ENCODE data around the gene TRIM5. TPM values are rescaled to one million over a fixed set of nuclear protein-coding genes. Genes with fewer than 3 reads are reported as not detected.
"Not testable (repeated sequence)": the region's sequence is repeated elsewhere in the genome, so short reads cannot be mapped to it uniquely, and the experiment has no call there.

Gene TRIM5
- total RNA-seq, 4 donors from 2014 or later, result 12.3 to 21.7 (median 16.8) TPM

DNA sequence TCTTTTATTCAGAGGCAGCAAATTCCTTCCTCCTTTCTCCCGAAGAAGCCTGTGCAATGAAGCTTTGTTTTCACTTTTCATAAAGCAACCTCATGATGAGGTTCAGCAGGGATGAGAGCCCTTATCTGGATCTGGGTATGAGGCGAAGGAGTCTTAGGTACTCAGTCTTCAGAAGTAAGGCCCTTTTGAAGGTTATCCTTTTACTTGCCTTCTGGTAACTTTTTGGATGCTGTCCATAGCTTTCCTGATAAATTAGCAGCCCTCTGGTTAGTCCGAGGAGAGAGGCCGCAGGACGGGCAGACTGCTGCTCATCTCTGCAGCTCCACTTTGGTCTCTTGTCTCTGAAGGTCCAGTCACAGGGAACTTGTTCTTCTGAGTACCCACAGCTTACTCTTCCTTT lies 5.9 kb upstream of the TRIM5 start:
- DNase-seq (ENCODE audit: low spot score in 2 of 2), result no peak
- TF ChIP-seq POLR2A (IDR thresholded peaks at IDR 0.05), result no peak
- Histone ChIP-seq H3K27me3 (no peaks in the 10 kb centered on the region), H3K4me1 (peaks cover 36% of the 10 kb centered on the region), H3K27ac (peak overlapping the region; percentile 87), H3K36me3 (no peaks in the 10 kb centered on the region), H3K9me3 (no peaks in the 10 kb centered on the region), H3K4me3 (peak overlapping the region; percentile 49)
- 15% methylated on average over 5 of the region's 5 CpGs for WGBS

- Histone ChIP-seq H3K4me1 (peaks cover 39% of the 10 kb centered on the region), H3K27ac (peak overlapping the region; percentile 87), H3K27me3 (no peaks in the 10 kb centered on the region), H3K36me3 (no peaks in the 10 kb centered on the region), H3K4me3 (peak overlapping the region; percentile 49), H3K9me3 (no peaks in the 10 kb centered on the region)
- WGBS, result 2% methylated on average over 5 of the region's 5 CpGs
- no peak for TF ChIP-seq EP300 (IDR thresholded peaks at IDR 0.05)
- no peak for DNase-seq (ENCODE audit: low spot score in 2 of 2)
Measured at GRCh38 chr11:5690216-5690615, 5.3 kb upstream of the TRIM5 start.

DNA sequence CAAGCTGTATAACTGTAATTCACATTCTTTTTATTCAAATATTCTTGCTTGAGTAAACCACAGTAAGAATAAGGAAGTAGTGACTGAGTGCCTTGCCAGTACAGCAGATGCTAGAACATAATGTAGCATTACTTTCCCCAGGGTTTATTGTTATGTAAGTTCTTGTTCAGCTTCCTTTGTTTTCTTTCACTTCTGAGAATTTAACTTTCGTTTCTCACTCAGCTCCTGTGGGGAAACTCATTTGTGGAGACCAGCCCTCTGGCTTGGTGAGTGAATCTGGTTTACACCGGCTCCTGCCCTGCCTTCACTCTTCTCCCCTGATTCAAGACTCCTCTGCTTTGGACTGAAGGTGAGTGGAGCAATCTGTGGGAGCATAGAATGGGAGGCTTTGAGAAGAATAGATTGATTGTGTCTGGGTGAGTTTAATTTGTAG lies 4.7 kb upstream of the TRIM5 start, which contains the start of gene TRIM22:
Gene TRIM22, plus strand, starts transcription at position 240 of the 433 bp plus-strand sequence. CDS start 6,443 bp downstream, outside the sequence.
- H3K4me1 ChIP-seq, result peaks cover 42% of the 10 kb centered on the region
- TF ChIP-seq POLR2A (IDR thresholded peaks at IDR 0.05), result no peak
- TF ChIP-seq EP300 (IDR thresholded peaks at IDR 0.05), result no peak
- no peak for TF ChIP-seq CTCF (IDR thresholded peaks at IDR 0.05)
- TF ChIP-seq POLR2AphosphoS5 (IDR thresholded peaks at IDR 0.05), result no peak
- peak within 1 kb of the TSS; percentile 87 for H3K27ac ChIP-seq
- DNase-seq (ENCODE audit: low spot score in 2 of 2), result no peak
- no peaks in the 10 kb centered on the region for H3K27me3 ChIP-seq
- H3K9me3 ChIP-seq, result no peaks in the 10 kb centered on the region
- 0% methylated on average over 2 of the region's 2 CpGs for WGBS
- no peaks in the 10 kb centered on the region for H3K36me3 ChIP-seq
- peak within 1 kb of the TSS; percentile 49 for H3K4me3 ChIP-seq

DNA sequence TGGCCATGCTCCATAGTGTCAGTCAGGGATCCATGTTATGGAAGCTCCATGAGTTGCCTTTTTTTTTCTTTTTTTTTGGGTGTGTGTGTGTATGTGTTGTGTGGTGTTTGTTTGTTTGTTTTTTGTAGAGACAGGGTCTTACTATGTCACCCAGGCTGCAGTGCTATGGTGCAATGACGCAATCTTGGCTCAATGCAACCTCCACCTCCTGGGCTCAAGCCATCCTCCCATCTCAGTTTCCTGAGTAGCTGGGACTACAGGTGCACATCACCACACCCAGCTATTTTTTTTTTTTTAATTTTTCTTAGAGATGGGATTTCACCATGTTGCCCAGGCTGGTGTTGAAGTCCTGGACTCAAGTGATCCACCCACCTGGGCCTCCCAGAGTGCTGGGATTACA lies 3.6 kb upstream of the TRIM5 start:
- H3K4me3 ChIP-seq, result no peak overlapping the region
- no peaks in the 10 kb centered on the region for H3K36me3 ChIP-seq
- H3K4me1 ChIP-seq, result peaks cover 49% of the 10 kb centered on the region
- TF ChIP-seq CTCF (IDR thresholded peaks at IDR 0.05) (no peak), EP300 (IDR thresholded peaks at IDR 0.05) (no peak), POLR2A (IDR thresholded peaks at IDR 0.05) (no peak), POLR2AphosphoS5 (IDR thresholded peaks at IDR 0.05) (no peak)
- DNase-seq (ENCODE audit: low spot score in 2 of 2), result no peak
- no peaks in the 10 kb centered on the region for H3K27me3 ChIP-seq
- WGBS, result 94% methylated on average over 1 of the region's 1 CpG
- peak overlapping the region; percentile 87 for H3K27ac ChIP-seq
- no peaks in the 10 kb centered on the region for H3K9me3 ChIP-seq

DNA sequence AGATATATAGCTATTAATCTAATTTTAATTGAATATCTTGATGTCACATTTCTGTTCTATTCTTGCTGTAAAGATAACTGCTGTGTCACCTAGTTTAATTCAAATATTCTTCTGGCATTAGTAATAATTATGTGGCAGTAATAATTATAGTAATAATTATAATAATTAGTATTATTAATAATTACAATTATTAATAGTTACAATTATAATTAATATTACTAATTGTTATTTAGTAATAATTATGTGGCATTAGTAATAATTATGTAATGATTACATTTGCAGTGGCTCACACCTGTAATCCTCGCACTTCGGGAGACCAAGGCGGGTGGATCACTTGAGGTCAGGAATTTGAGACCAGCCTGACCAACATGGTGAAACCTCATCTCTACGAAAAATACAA lies 1.6 kb upstream of the TRIM5 start:
- H3K4me1 ChIP-seq, result peaks cover 40% of the 10 kb centered on the region
- H3K27me3 ChIP-seq, result no peaks in the 10 kb centered on the region
- no peaks in the 10 kb centered on the region for H3K9me3 ChIP-seq
- no peak for DNase-seq (ENCODE audit: low spot score in 2 of 2)
- no peak overlapping the region for H3K4me3 ChIP-seq
- no peaks in the 10 kb centered on the region for H3K36me3 ChIP-seq
- 96% methylated on average over 4 of the region's 4 CpGs for WGBS
- no peak overlapping the region for H3K27ac ChIP-seq
- no peak for TF ChIP-seq CTCF (IDR thresholded peaks at IDR 0.05)
- no peak for TF ChIP-seq POLR2AphosphoS5 (IDR thresholded peaks at IDR 0.05)
- no peak for TF ChIP-seq POLR2A (IDR thresholded peaks at IDR 0.05)
- no peak for TF ChIP-seq EP300 (IDR thresholded peaks at IDR 0.05)

DNA sequence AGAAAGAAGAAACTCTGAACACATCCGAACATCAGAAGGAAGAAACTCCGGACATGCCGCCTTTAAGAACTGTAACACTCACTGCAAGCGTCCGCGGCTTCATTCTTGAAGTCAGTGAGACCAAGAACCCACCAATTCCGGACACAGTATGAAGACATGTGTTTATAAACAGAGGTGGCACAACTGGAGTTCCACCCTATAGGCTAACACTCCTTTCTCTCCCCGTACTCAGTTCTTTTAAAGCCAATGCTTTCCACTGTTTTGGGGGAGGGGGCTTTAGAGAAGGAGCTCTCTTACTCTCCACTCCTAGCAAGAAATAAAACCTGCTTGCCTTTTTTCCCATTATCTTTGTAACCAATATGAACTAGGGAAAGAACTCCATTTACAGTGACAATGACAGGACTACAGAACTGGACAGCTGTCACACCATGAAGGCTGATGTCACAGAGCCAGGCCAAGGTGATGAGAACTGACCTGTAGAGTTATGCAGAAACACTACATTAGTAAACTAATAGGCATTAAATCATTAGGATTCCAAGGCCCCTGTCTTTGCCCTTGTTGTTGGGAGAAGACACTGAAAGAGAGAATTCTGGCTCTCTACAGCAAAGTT lies 733 bp downstream of the TRIM5 start:
- H3K9me3 ChIP-seq, result no peaks in the 10 kb centered on the region
- DNase-seq (ENCODE audit: low spot score in 2 of 2), result no peak
- peak overlapping the region; percentile 53 for H3K4me3 ChIP-seq
- peaks cover 8% of the 10 kb centered on the region for H3K36me3 ChIP-seq
- no peaks in the 10 kb centered on the region for H3K27me3 ChIP-seq
- TF ChIP-seq EP300 (IDR thresholded peaks at IDR 0.05), result no peak
- no peak for TF ChIP-seq POLR2A (IDR thresholded peaks at IDR 0.05)
- no peak for TF ChIP-seq CTCF (IDR thresholded peaks at IDR 0.05)
- no peak for TF ChIP-seq POLR2AphosphoS5 (IDR thresholded peaks at IDR 0.05)
- 43% methylated on average over 8 of the region's 8 CpGs for WGBS
- H3K27ac ChIP-seq, result peak overlapping the region; percentile 90
- H3K4me1 ChIP-seq, result peaks cover 26% of the 10 kb centered on the region

- WGBS, result 73% methylated on average over 7 of the region's 7 CpGs
- Histone ChIP-seq H3K27ac (peak overlapping the region; percentile 90), H3K4me3 (peak overlapping the region; percentile 53), H3K4me1 (peaks cover 21% of the 10 kb centered on the region), H3K36me3 (peaks cover 11% of the 10 kb centered on the region)
- DNase-seq (ENCODE audit: low spot score in 2 of 2); H3K27me3 ChIP-seq; H3K9me3 ChIP-seq: not testable (repeated sequence)
Measured at GRCh38 chr11:5683620-5684019, 1.3 kb downstream of the TRIM5 start.

- Histone ChIP-seq H3K4me1 (peaks cover 18% of the 10 kb centered on the region), H3K36me3 (peaks cover 18% of the 10 kb centered on the region)
- H3K27me3 ChIP-seq; H3K4me3 ChIP-seq; DNase-seq (ENCODE audit: low spot score in 2 of 2); H3K27ac ChIP-seq; H3K9me3 ChIP-seq: not testable (repeated sequence)
- 100% methylated on average over 6 of the region's 33 CpGs for WGBS
Measured at GRCh38 chr11:5682890-5683441, 1.9 kb downstream of the TRIM5 start.
